Hepatic stellate cell (primary cell): Measurements from ENCODE around the gene DPT.

Source experiments
- DNase-seq: peaks from one replicate; pipeline ENCODE4 v3.0.0; 2011; ENCODE audit warnings: low spot score

Gene DPT

DNA sequence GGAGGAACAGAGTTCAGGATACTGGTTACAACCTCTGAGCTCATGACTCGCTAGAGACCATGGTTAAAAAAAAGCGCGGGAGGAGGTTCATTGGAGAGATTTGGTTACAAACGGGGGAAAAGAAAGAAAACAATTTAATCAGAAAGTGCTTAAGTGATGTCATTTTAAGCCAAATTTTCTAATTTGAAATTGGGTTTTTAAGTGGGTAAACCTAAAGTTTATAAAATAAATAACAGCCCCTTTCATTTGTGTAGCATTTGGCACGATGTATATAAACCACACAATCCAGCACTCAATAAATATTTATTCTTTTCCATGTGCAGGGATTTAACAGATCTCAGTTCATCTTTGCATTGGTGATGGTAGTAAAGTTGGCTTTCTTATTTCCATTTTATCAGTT, 7.0 kb upstream of the DPT start:
- DNase-seq, result no peak

GRCh38 chr1:168734946-168735345, 5.9 kb upstream of the DPT start:
- no peak for DNase-seq

DNA sequence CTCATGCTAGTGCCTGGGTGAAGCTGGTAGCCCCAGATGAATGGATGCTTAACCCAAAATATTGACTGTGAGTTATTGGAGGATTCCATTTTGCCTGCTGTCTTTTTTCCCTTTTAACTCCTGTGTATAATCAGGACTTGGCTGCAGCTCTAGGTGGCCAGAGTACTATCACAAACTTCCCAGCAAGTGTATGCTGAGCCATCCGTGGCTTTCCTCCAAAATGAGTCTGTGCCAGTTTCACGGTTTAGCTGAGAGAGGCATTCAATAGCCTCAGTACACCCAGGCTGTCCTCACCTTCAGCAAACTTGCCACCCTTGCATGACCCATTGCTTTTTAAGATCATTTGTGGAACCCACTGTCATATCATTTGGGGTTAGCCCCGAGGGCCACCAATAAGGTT, 5.3 kb upstream of the DPT start:
- no peak for DNase-seq

GRCh38 chr1:168733241-168733640, 4.2 kb upstream of the DPT start:
- DNase-seq, result no peak

DNA sequence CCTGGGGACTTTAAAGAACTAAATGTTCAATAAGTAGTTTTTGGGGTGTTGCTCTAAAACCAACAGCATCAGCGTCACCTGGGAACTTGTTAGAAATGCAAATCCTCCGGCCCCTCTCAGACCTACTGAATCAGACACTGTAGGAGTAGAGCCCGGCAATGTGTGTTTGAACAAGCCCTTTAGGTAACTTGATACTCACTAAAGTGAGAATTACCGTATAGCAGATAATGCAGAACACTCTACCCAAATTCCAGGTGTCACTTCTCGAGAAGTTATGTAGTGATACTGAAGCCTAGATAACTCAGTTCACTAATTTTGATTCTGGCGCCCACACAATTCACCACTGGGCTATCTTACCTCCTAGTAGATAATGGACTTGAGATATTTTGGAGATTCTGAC, 3.7 kb upstream of the DPT start:
- DNase-seq, result no peak

DNA sequence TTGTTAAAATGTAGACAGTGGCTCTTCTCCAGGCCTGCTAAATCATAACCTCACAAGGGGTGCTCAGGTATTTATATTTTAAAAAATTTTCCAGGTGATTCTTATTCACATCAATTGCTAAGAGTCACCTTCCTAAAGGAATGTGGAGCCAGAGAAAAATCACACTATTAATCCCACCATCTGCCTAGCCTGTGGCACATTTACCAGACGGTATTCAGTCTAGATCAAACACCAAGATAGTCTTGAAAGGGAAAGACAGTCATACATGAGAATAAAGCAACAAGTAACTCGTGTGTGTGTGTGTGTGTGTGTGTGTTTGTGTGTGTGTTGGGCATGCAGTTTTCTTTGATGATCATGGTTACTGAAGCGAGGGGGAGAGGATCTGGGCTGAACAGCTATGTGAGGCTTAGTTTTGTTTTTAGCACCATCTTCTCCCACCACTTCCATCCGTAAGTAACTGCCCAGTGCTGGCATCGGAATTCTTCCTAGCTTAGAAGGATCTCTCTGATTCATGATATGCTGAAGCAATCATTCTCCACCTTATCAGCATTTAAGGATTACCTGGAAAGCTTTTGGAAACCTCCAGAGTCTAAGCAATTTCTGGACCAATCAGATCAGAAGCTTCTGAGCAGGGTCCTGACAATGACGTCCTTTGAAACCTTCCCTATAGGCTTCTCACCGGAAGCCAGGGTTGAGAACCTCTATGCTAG, 2.4 kb upstream of the DPT start:
- DNase-seq, result no peak

DNA sequence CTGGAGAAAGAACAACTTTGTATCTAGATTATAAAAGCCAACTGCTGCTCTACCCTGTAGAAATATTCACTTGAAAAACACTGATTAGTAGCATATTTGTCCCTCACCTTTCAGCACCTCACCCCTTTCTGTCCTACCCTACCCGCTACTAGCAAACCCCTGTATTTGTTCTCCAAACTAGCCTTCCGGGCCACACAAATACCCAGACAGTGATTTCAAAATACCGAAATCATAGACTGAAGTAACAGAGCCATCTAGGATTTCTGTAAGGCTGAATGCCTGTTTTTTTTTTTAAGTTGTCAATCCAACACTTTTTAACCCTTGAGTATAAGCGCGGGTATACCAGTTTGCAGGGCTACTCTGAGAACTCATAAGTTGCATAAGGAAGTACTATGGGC, 398 bp upstream of the DPT start:
- no peak for DNase-seq

DNA sequence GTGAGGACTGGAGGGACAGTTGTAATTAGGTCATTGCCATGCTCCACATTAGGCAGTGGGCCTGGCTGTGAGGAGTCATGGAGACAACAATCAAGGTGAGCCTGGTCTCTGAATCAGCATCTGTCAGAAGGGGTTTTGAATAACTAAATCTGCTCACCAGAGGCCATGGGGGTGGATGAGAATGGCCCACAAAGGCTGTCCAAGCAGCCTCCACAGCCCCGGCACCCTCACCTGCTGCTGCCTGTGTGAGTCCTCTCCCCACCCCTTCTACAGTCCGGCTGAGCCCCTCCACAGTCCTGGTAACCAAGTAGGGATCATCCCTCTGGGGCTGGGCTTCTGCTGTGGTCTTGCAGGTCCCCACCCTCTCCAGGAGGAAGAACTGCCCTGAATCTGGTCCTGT, 2.3 kb downstream of the DPT start:
- DNase-seq, result no peak

DNA sequence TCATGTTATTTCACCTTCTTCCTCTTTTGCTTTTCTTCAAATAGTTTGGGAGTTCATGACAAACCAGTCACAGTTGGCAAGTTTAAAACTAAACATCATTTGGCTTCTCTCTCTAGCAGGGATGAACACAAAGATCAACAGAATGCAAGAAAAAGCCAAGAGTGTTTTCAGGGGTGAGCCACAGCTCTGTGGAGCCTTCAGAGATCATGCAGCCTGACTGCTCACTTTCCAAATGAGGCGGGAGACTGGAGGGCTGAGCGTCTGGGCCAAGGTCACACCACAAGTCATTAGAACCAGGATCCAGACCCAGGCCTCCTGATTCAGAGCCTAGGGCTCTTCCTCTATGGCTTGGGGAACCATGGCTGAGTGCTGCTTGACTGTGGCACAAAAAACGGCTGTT, 2.7 kb downstream of the DPT start:
- DNase-seq, result no peak

DNA sequence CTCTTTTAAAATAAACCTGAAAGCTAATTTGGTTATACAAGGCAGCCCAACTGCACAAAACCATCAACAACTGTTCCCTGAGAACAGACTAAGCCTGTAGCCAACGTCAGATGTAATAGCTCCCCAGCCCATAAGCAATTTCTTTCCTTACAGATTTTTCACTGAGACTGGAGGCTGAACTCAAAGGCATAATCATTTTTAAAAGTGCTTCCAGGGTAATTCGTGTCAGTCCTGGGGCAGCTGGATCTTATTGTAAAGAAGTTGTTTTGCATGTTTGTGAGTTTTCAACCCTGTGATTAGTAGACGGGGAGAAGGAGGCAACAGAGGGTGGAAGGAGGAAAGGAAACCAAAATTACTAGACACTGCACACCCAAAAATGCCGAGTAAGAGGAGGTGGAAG, 3.2 kb downstream of the DPT start:
- no peak for DNase-seq

DNA sequence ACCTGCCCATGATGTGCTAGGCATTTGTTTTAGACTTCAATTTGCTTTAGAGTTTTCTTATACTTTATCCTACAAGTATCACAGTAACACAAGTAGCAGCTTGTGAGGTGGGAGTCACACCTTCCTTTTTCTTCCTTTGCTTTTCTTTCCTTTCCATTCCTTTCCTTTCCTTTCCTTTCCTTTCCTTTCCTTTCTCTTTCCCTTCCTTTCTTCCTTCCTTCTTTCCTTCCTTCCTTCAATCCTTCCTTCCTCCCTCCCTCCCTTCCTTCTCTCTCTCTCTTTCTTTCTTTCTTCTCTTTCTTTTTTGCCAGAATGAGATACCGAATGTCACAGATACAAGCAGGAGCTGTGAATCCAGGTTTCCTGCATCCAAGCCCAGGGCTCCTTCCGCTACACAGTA, 3.9 kb downstream of the DPT start:
- DNase-seq, result no peak

DNA sequence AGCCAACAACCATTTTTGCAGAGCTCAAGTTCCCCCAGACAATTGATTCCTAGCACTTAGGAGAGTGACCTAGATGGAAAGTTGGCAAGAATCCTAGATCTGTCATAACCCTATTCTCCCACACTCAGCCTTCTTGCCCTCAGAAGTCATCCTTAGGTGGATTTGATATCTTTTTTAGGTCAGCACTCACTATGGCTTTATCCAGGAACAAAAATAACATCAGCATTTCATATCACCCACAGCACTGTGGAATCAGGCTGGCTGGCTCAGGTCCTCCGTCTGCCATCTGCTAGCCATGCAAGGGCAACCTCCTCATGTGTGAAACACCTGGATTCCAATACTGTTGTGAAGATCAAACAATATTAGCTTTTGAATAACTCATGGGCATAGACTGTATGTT, 6.0 kb downstream of the DPT start:
- no peak for DNase-seq

DNA sequence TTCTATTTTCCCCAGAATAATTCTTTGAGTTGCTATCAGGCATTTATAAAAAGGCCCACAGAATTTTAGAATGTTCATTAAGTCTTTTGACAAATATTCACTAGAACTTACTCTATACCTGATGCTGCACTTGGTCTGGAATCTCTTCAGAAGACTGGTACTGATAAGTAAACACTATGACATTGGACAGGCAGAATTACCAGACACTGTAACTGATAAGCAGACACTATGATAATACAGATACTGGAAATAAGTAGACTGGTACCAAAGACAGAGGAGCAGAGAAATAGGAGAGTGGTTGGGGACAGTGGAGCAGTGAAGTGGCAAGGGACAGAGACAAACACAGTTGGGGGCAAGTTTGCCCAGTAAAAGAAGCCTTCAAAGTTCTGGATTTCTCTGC, 8.2 kb downstream of the DPT start:
- no peak for DNase-seq

DNA sequence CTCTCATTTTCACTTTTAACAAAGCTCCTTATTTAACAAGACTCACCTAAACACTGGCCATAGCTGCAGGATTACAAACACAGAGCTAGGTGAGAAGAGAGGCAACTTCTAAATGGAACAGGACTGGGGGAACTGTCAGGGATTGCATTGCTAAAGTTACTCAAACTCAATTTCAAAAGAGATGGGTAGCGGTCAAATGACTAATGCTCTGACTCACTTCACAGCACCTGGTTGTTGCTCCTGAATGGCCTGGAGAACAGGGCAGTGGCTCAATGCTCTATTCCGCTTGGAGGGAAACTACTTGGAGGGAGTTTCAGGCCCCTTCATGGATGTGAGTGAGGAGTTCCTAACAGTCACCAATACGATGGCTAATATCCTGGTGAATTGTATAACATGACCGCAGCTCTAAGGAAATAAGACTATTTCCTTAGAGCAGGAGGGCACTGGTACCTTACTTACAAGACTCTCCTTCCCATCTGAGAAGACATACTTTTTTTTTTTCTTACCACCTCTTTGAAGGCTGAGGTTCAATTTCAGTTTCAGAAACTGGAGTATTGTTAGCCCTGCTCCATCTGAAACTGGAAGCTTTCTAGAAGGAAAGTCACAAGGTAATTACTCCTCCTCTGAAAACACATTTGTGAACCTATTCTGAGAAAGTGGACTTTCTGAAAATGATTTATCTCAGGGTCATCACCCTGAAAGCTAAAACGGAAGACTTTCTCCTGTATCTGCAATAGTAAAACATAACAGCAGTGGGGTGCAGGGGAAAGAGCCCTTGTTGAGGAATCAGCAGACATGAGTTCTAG, 9.5 kb downstream of the DPT start:
- no peak for DNase-seq

DNA sequence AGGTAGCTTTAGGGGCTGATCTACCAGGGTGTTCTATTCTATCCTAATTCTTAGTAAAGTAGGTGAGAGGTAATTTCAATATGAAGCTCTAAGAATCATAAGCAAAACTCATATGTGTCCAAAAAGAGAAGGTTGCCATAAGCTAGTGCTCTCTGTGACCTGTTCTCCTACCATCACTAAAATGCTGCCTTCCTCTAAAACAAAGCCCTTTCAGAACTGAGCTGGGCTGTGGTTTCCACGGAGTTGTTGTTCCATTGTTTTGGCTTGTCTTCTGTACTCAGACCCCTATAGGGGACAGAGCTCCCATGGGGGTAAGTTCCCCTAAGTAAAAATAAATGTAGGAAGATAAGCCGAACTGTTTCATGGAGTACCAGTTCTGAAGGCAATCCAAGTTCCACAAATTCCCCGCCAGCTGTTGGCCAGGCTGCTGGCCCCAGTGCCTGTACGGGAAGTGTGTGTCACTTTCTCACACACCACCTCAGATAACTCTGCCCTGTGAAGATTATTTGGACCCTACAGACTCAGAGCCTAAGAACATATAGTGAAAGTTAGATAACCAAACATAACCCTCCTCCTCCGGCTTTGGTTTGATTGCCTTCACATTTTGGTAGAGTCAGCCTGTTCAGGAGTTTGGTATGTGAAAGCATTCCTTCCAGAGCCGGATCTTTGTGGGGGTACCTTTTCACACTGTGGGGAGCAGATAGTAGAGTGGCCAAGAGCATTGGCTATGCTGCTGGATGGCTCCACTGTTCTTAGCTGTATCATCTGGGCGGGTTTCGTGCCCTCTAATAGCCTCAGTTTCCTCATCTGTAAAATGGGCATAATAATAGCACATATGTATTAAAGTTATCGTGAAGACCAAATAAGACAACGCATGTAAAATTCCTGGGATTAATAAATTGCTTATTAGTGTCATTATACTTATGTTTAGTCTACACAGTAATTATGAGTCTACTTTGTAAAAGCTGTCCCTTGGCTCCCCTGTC, 10.8 kb downstream of the DPT start:
- no peak for DNase-seq

- DNase-seq, result no peak
These were observed 15.0 kb downstream of the DPT start for GRCh38 chr1:168714012-168714411.

DNA sequence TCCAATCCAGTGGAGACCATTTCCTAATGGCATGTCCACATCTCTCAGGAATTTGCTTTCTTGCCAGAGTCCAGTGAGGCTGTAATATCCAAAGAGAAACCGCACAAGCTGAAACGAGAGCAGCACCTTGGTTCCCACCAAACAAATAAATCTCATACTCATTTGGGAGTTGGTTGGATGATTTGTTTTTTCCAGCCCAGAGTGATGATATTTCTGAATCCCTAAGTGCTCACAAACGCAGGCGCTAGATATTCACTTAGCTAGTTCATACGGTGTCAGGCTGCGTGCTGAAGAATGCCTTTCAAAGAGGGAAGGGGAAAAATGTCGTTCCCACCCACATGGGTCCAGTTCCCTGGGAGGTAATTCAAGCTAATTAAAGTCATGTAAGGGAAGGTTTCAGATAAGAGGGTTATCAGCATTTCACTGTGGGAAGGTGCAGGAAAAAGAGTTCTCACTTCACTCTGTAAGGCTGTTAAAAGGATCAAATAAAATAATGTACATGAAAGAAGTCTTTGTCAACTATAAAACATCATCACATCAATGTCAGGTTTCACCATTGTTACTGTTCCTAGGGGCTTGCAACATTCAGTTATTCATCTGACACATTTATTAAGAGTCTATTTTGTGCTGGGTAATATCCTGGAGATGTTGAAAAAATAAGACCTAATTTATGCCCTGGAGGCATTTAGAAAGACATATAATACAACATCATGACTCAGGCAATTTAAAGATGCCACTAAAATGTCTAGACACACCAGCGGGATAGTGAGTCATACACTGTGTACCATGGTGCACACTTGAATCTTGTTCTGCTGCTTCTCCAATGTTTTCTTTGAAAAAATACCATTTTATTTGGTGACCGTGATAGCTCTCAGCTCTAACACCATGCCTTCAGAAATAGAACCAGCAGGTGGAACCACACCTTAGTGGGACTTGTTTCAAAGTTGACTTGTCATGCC, 19.3 kb downstream of the DPT start:
- no peak for DNase-seq

DNA sequence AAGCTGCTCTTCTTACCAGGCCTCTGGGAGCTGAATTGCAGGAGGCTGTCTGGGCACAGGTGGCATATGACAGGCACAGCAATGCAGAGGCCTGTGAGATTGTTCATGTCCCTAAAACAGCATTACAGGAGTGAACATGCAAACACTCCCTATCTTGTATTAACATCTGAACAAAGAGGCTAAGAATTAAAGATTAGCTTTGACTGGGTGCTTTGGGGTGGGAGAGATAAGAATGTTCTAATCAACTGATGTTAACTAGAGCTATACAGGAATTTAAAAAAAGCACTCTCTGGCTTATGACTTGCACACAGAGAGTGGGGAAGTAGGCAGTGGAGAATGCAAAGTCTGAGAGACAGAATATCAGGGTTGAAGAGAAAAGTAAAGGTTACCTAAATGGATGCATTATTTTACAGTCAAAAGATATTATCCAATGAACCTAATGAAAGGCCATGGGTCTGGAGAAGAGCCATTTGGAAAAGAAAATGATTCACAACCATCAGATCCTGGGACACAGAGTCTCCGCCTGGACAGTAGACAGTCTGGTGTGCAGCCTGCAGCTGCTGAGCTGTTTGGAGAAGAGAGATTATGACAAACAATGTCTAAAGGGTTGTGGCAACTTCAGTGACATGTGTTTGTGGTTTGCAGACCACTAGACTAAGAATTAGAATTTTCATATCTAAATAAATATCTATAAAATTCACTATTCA, 20.2 kb downstream of the DPT start:
- no peak for DNase-seq

DNA sequence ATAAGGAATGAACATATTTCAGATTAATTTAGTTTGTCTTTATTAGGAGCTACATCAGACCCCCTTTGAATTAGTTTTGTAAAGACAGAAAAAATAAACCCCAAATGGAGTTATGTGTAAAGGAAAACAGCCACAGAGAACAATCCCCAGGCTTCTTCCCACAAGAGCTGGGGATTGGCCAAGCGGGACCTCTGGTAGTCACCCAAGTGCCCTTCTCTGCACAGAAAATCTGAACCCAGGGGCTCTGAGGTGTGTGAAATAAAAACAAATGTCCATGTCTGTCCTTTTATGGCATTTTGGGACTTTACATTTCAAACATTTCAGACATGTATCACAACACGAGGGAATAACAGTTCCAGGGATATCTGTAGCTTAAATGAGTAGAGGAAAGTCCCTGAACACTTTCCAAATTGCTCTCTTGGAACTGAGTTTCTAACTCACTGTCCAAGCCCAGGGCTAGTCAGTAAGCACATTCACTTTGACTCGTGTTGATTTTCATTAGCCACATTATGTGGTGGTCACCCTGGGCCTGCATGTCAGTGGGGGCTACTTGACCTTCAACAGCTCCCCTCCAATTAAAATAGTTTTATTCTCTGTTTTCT, 22.5 kb downstream of the DPT start:
- DNase-seq, result no peak

DNA sequence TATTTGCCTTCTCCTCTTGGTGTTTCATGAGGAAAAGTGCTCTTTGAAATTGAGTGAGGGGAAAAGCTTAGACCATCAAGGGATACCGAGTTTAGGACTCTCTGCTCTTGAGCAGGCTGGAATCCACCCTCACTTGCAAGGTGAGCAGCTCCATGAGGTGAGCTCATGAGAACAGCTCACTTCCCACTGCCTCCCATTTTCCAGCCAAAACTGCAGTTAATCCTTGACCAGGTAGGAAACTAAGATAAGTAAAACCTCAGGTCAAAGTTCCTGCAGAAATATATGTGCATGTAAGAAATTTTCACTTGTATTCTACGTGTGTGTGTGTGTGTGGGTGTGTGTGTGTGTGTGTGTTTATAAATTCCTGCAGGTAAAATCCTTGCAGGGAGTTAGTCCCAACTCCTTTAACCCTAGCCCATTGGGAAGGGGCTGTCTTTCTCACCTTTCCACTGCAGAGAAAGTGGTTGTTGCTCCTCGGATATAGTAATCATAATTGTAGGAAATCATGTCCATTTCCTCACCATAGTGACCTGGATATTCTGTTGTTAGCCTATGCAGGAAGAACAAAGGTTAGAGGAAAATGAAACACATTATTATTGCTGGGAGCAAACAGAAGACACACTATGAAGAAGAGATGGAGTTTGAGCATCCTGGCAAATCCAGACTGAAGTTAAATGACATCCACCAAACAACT, 28.3 kb downstream of the DPT start:
- DNase-seq, result no peak
